Measurements from ENCODE around the gene PKHD1.

GRCh38 chr6:51617751-51618150 is 469.7 kb downstream of the PKHD1 start:
- TF ChIP-seq CTCF (IDR thresholded peaks at IDR 0.05; ENCODE audit: low read length) (no peak), EZH2 (IDR thresholded peaks at IDR 0.05; ENCODE audit: borderline replicate concordance, low read length) (no peak)

All from OCI-LY1 (cell line).